NCI-H345 treated with DMSO at 0.1 percent for 48 hours (cell line): ENCODE results near the gene RAX2.
A peak's percentile ranks its signal among the peaks of the same experiment; 100 is the strongest.
"Not testable (repeated sequence)": the region's sequence is repeated elsewhere in the genome, so short reads cannot be mapped to it uniquely, and the experiment has no call there.

Experiments
- DNase-seq: peaks from one replicate; lab custom pipeline; 2025; ENCODE audit not compliant: unreplicated experiment; lab: John Stamatoyannopoulos, UW

The RAX2 gene

GRCh38 chr19:3778104-3778867 is 6.3 kb upstream of the RAX2 start:
- DNase-seq, result no peak

GRCh38 chr19:3776479-3777040 is 4.5 kb upstream of the RAX2 start:
- no peak for DNase-seq

GRCh38 chr19:3775831-3776230 is 3.8 kb upstream of the RAX2 start:
- DNase-seq, result no peak

GRCh38 chr19:3775374-3775711 is 3.3 kb upstream of the RAX2 start:
- DNase-seq, result no peak

GRCh38 chr19:3774621-3775373 is 2.8 kb upstream of the RAX2 start:
- no peak for DNase-seq

GRCh38 chr19:3773814-3774515 is 1.9 kb upstream of the RAX2 start:
- no peak for DNase-seq

- no peak for DNase-seq
These were observed 775 bp downstream of the RAX2 start for GRCh38 chr19:3771000-3771905.

GRCh38 chr19:3770136-3770999 is 1.7 kb downstream of the RAX2 start:
- DNase-seq, result no peak

GRCh38 chr19:3769494-3769893 is 2.5 kb downstream of the RAX2 start:
- DNase-seq, result no peak

GRCh38 chr19:3768748-3769099 is 3.3 kb downstream of the RAX2 start:
- DNase-seq, result no peak

GRCh38 chr19:3768015-3768747 is 3.8 kb downstream of the RAX2 start:
- no peak for DNase-seq

- DNase-seq, result no peak
These were observed 5.0 kb downstream of the RAX2 start for GRCh38 chr19:3767050-3767449.

- DNase-seq, result no peak
These were observed 5.5 kb downstream of the RAX2 start for GRCh38 chr19:3766520-3766919.

- not testable (repeated sequence) for DNase-seq
These were observed 6.3 kb downstream of the RAX2 start for GRCh38 chr19:3765757-3766156.

GRCh38 chr19:3765121-3765520 is 6.9 kb downstream of the RAX2 start:
- no peak for DNase-seq

GRCh38 chr19:3762501-3763459 is 9.2 kb downstream of the RAX2 start, which contains the start of gene MRPL54:
MRPL54 (plus strand) TSS chr19:3762682; CDS start chr19:3762701, 19 bp downstream.
- peak; percentile 98 for DNase-seq

GRCh38 chr19:3762130-3762473 is 9.9 kb downstream of the RAX2 start:
- no peak for DNase-seq
